HG03135 (cell line): Measurements from ENCODE around the gene SPRR4.
"Not testable (repeated sequence)": the region's sequence is repeated elsewhere in the genome, so short reads cannot be mapped to it uniquely, and the experiment has no call there.

Experiments used
- ATAC-seq: cut with Tn5 transposase; IDR thresholded peaks from one replicate; pipeline ENCODE4 v1.9.1; 2021; ENCODE audit warnings: mild to moderate bottlenecking, moderate library complexity; ENCODE audit not compliant: unreplicated experiment

Gene SPRR4

DNA sequence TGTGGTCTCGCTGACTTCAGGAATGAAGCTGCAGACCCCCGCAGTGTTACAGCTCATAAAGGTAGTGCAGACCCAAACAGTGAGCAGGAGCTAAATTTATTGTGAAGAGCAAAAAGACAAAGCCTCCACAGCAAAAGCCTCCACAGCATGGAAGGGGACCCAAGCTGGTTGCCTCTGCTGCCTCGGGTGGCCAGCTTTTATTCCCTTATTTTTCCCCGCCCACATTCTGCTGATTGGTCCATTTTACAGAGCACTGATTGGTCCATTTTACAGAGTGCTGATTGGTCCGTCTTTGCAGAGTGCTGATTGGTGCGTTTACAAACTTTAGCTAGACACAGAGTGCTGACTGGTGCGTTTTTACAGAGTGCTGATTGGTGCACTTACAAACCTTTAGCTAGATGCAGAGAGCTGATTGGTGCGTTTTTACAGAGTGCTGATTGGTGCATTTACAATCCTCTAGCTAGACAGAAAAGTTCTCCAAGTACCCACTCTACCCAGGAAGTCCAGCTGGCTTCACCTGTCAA, 40.8 kb downstream of the SPRR4 start:
- ATAC-seq: not testable (repeated sequence)

DNA sequence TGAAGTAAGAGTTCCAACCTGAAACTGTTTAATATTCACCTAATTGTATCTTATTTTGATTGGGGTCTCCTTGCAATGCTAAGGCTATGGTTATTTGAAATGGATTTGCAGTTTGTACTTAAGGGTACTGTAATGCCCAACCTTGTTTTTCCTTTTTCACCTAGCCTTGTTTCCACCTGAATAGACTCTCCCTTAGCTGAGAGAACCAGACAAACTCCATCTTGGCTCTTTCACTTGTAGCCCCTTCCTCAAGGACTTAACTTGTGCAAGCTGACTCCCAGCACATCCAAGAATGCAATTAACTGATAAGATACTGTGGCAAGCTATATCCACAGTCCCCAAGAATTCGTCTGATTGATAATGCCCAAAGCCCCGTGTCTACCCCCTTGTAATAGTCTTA, 51.4 kb downstream of the SPRR4 start:
- not testable (repeated sequence) for ATAC-seq
